GM15510 (cell line): ENCODE results near the gene PON2.

Source experiments
- POLR2A ChIP-seq: IDR thresholded peaks from 3 replicates; pipeline ENCODE4 v1.6.1; 2011; ENCODE audit warnings: borderline replicate concordance; ENCODE audit not compliant: insufficient read length; ENCODE audit errors: extremely low read depth

Gene PON2

DNA sequence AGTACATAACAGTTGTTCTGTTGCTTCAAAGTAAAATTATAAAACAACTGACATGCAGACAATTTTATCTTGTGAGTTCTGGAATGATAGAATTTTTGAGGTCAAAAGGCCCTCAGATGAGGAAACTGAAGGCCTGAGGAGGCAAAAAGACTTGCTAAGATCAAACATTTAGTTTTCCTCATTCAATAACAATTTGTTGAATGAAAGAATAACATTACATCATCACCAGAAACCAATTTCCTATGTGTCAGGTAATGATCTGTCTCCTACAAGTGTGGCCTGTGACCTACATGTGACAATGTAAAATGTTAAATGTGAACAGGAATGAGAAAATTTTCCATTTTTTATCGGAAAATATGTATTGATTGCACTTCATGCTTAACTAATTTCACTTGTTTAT lies 34.4 kb upstream of the PON2 start:
- TF ChIP-seq POLR2A = no peak

DNA sequence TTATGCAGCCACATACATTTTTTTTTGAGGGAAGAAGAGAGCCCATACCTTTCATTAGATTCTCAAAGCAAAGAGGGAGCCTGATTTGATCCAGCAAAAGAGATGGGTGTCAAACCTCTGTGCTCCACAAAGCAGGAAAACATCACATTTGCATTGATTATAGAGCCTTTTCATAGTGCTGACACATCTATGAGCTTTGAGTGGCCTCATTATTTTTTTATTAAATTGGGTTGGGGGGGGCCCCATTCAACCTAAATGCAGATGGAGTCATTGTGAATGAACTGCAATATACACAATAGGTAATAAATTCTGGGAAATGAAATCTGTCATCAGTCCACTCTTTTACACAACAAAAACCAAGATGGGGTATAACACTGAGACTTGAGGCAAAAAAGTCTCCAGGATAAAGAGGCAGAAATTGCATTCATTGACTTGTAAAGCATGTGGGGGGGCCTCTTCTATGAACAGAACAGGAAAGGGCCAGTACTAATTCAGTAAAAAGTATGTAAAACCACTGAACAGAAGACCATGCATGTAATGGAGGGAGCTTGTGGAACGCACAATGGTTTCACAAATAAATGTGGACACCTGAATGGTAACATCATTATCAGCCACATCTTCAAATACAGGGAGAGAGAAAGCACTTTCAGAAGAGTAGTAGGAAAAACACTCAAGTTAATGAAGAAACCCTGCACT lies 33.2 kb upstream of the PON2 start:
- TF ChIP-seq POLR2A = no peak

DNA sequence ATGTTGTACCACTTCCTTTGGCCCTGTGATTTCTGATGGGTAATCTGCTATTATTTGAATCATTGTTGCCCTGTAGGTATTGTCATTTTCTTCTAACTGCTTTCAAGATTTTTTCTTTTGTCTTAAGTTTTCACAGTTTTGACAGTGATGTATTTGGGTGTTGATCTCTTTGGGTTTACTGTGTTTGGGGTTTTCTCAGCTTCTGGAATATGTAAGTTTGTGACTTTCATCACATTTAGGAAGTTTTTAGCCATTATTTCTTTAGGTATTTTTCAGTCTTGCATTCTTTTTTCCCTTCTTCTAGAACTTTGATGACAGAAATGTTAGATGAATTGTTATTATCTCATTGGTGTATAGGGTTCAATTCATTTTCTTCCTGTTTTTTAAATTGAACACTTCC lies 23.1 kb upstream of the PON2 start:
- no peak for TF ChIP-seq POLR2A

DNA sequence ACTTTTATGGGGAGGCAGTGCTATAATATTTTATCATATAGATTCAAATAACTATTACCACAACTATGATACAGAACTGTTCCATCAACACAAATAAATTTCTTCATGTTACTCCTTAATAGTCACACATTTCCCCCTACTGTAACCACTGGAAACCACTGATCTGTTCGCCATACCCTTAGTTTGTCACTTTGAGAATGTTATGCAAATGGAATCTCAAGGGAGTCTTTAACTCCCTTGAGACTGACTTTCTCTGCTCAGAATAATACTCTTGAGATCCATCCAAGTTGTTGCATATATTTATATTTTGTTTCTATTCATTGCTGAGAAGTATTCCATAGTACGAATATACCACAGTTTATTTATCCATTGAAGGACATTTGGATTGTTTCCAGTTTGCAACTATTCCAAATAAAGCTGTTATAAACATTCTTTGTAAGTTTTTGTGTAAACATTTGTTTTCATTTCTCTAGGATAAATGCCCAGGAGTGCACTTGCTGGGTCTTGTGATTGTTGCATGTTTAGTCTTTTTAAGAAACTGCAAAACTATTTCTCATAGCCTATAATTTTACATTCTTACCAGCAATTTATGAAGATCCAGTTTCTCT lies 19.7 kb upstream of the PON2 start:
- TF ChIP-seq POLR2A = no peak

DNA sequence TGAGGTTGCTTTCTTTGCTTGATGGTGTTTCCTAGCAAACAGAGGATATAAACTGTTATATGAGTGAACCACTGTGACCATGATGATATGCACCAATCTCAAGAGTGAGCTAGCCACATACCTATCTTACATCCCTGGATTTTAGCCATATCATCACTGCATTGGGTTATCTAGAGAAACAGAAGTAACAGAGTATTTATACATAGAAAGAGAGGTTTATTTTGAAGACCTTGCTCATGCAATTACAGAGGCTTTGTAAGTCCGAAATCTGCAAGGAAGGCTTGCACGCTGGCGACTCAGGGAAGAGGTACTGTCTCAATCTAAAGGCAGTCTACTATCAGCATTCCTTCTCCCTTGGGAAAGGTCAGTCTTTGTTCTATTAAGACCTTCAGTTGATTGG lies 11.8 kb upstream of the PON2 start:
- TF ChIP-seq POLR2A = no peak

DNA sequence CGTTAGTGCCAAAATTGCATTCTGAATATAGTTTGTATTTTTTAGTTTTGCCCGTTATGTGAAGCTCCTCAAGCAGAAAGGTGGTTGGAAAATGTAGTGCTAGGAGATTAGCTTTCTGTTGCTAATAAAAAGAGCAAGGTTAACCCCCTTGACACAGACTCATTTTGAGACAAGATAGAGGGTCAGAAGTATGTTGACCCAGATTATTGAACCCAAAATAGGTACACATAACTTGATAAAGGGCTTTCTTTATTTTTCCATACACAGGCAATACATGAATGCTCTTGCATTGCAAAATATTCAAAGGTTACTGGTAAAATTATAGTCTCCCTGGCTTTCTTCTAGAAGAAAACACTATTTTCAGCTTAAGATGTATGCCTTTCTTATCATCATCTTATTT lies 10.0 kb upstream of the PON2 start:
- TF ChIP-seq POLR2A = no peak

DNA sequence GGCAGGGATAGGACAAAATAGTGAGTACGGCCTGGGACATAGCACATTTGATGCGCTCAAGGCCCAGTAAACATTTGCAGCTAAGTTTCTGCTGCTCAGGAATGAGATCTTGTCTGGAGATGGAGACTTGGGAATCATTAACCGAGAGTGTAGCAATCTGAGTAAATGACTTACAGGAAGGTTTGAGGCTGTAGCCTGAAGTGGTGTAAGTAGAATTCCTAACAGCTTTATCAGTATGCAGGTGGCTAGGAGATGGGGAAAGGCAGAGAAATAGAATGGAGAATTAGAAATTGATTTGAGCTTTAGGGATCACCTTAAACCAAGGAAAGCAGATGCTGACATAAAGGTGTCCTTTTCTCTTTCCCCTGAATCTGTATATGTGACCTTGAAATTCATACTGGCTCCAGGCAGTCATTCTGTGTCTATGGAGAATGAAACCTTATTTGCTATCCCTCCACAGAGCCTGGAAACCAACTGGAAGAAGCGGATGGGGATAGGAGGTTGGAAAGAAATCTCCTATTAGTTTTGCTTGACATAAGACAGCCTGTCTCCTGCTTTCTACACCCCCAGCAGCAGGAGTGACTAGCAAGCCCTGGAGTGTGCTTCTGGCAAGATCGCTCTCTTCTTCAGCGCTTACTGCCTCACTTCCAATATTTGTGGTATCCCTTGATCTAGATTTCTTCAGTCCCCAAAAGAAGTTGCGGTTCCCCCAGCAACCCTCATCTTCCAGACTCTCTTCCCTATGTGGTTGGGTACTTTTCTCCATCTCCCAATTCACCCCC lies 6.4 kb upstream of the PON2 start:
- TF ChIP-seq POLR2A = no peak

DNA sequence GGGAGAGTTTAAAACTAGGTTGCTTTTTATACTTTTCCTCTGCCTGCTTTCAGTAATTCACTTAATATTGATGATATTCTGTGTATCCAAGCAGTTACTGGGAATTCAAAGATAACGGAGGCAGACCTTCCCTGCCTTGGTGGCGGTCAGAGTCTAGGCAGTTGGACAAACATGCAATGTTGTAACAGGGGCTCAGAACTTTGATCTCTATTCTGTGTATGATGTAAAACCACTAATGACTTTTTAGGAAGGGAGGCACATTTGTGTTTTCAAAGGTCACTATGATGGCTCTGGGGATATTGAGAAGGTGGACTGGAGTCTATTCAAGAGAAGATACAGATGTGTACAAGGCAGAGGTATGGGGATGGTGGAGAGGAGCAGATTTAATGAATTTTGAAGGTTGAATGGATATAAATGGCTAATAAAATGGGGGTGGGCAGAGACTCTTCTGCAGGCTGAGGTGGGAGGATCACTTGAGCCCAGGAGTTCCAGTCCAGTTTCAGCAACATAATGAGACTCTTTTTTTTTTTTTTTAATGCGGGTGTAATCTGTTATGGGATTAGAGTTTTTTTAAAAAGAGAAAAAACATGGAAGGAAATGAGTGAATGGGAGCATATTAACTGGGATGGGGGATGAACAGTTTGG lies 5.7 kb upstream of the PON2 start:
- no peak for TF ChIP-seq POLR2A

DNA sequence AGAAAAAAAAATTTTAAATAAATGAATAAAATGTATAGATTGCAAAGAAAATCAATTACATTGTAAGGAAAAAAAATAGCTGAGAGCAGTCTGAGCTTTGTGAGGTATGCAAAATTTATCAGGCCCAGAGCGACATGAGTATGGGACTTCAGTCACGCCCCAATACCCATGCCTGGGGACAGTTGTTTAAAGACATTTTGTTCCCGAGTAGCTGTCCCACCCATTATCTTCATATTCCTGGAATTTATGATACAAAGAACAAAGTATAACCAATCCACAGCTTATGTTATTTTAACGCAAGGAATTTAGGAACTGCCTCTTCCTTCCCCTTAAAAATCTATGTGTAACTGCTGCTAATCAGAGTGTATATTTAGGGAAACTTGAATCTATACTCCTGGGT lies 1.6 kb upstream of the PON2 start:
- TF ChIP-seq POLR2A = no peak

DNA sequence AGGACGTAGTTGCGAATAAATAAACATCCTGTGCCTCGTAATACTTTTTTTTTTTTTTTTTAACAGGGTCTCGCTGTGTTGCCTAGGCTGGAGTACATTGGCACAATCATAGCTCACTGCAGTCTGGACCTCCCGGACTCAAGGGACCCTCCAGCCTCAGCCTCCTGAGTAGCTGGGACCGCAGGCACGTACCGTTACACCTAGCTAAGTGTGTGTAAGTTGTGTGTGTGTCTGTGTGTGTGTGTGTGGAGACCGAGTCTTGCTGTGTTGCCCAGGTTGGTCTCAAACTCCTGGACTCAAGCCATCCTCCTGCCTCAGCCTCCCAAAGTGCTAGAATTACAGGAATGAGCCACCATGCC lies 573 bp upstream of the PON2 start:
- no peak for TF ChIP-seq POLR2A

DNA sequence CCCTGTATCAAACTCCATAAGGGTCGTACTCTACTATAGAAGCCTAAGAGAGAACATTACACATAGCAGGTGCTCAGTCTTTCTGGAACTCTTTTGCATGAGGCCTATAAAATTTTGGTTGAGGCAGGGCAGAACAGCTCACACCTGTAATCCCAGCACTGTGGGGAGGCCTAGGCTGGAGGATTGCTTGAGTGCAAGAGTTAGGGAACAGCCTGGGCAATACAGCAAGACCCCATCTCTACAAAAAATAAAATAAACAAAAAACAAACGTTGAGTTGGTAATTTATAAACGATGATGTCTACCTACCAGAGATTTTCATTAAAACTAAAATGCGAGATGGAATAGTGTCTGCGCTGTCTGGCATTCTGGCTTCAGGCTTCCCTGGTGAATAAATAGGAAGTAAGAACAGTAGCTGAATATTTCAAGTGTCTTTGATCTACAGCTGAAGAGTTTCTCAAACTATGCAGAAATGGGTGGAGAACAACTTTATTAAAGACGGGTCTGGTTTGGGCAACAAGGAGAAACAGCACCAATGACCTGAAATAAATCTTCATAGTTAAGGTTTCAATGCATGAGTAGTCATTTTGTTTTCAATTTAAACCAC lies 774 bp downstream of the PON2 start:
- no peak for TF ChIP-seq POLR2A

DNA sequence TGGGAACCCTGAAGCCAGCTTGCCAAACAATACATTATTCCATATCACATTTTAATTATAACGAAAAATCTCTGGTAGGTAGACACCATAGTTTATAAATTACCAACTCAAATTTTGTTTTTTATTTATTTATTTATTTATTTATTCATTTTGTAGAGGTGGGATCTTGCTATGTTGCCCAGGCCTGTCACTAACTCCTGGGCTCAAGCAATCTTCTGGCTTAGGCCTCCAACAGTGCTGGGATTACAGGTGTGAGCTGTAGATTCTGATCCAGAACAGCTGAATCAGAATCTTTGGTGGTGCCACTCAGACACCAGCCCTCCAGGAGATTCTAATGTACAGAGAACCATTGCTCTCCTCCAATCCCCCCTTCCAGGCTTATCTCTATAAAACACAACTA lies 1.7 kb downstream of the PON2 start:
- no peak for TF ChIP-seq POLR2A

DNA sequence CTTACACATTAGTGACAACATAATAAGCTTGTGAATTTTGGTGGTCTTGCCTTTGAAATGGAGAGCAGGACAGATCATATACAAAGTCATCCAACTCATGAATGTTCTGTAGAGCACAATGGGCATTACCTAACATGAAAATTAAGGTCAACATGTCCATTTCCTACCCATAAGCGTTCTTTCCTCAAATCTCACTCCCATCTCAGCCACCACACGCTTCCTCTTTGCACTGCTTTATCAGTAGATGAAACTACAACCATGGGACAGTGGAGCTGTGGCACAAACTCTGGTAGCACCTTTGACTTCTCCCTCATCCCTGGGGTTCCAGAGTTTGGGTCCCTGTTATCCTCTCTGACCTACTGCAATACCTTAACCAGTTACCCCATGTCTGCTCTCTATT lies 2.2 kb downstream of the PON2 start:
- TF ChIP-seq POLR2A = no peak

DNA sequence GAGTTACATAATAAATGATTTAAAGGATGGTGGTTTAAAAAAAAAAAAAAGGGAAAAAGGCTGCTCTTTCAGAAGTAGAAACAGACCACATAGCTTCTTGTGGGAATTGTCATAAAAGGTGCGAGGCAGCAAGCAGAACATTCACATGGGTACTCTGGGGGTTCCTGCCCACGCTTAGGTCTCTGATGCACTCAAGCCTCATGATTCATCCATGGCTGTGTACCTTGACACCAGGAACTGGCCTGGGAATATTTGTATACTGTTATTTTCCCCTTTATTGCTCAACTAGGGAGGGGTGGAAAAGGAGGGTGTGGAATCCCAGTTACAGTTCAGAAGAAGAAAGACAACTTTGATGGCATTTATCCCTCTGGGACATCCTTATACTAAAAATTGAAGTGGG lies 4.0 kb downstream of the PON2 start:
- TF ChIP-seq POLR2A = no peak
